Measurements from ENCODE around the gene TJP1. TPM values are rescaled to one million over a fixed set of nuclear protein-coding genes. Genes with fewer than 3 reads are reported as not detected.
"Not testable (repeated sequence)": the region's sequence is repeated elsewhere in the genome, so short reads cannot be mapped to it uniquely, and the experiment has no call there.

Gene TJP1
- total RNA-seq, 1 donor from 2014 or later = not detected

DNA sequence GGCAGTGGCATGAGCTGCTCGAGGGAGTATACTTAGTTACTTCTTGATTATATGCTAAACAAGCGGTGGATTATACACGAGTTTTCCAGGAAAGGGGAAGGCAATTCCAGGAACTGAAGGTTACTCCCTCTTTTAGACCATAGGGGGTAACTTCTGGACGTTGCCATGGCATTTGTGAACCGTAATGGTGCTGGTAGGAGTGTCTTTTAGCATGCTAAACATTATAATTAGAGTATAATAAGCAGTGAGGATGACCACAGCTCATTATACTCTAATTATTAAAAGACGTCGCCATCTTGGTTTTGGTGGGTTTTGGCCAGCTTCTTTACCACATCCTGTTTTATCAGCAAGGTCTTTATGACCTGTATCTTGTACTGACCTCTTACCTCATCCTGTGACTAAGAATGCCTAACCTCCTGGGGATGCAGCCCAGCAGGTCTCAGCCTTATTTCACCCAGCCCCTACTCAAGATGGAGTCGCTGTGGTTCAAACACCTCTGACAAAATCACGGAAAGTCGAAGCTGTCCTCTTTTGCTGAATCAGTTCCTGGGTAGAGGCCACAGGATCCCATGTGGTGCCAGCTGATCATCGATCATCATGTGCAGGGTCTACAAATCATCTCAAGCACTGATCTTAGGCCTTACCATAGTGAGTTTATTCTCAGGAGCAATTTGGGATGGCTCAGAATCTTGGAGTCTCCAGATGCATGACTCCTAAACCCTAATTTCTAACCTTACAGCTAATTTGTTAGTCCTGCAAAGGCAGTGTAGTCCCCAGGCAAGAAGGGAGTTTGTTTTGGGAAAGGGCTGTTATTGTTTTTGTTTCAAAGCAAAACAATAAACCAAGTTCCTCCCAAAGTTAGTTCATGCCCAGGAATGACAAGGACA, 149.1 kb downstream of the TJP1 start:
- no peaks in the 10 kb centered on the region for H3K36me3 Mint-ChIP-seq (ENCODE audit: low read depth)
- DNase-seq (ENCODE audit: low spot score) = no peak
- H3K27ac Mint-ChIP-seq = no peak overlapping the region
- no peaks in the 10 kb centered on the region for H3K9me3 Mint-ChIP-seq
- H3K27me3 Mint-ChIP-seq (ENCODE audit: insufficient read depth) = peaks cover 23% of the 10 kb centered on the region
- H3K4me3 Mint-ChIP-seq = no peak overlapping the region
- H3K4me1 Mint-ChIP-seq (ENCODE audit: low read depth) = no peaks in the 10 kb centered on the region
- intact Hi-C loops (cut with micrococcal nuclease) = no loop called here

- intact Hi-C loops (cut with micrococcal nuclease) = no loop called here
- H3K27ac Mint-ChIP-seq = no peak overlapping the region
- no peaks in the 10 kb centered on the region for H3K9me3 Mint-ChIP-seq
Measured at GRCh38 chr15:29672446-29672845, 149.8 kb downstream of the TJP1 start.

DNA sequence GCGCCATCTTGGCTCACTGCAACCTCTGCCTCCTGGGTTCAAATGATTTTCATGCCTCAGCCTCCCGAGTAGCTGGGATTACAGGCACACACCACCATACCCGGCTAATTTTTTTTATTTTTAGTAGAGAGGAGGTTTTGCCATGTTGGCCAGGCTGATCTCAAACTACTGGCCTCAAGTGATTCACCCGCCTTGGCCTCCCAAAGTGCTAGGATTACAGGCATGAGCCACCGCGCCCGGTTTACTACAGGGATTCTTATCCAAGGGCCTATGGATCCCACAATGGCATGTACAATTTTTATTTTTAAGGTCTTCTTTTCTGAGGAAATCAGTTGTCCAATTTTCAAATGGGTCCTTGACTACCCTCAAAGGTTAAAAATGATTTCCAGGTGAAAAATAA, 150.2 kb downstream of the TJP1 start:
- DNase-seq (ENCODE audit: low spot score); intact Hi-C loops (cut with micrococcal nuclease); H3K9me3 Mint-ChIP-seq; H3K4me3 Mint-ChIP-seq; H3K36me3 Mint-ChIP-seq (ENCODE audit: low read depth); H3K27ac Mint-ChIP-seq; H3K4me1 Mint-ChIP-seq (ENCODE audit: low read depth): not testable (repeated sequence)
- H3K27me3 Mint-ChIP-seq (ENCODE audit: insufficient read depth) = peaks cover 16% of the 10 kb centered on the region

More at GRCh38 chr15:29672446-29672845, 149.8 kb downstream of the TJP1 start:
- Mint-ChIP-seq H3K4me3 (no peak overlapping the region), H3K36me3 (ENCODE audit: low read depth) (no peaks in the 10 kb centered on the region), H3K4me1 (ENCODE audit: low read depth) (no peaks in the 10 kb centered on the region), H3K27me3 (ENCODE audit: insufficient read depth) (peaks cover 20% of the 10 kb centered on the region)
- no peak for DNase-seq (ENCODE audit: low spot score)

- Mint-ChIP-seq H3K4me3 (no peak overlapping the region), H3K9me3 (no peaks in the 10 kb centered on the region), H3K27ac (no peak overlapping the region), H3K4me1 (ENCODE audit: low read depth) (no peaks in the 10 kb centered on the region), H3K27me3 (ENCODE audit: insufficient read depth) (peaks cover 15% of the 10 kb centered on the region), H3K36me3 (ENCODE audit: low read depth) (no peaks in the 10 kb centered on the region)
- no peak for DNase-seq (ENCODE audit: low spot score)
- intact Hi-C loops (cut with micrococcal nuclease) = no loop called here
Measured at GRCh38 chr15:29670998-29671981, 151.0 kb downstream of the TJP1 start.

- no peak overlapping the region for H3K27ac Mint-ChIP-seq
- no peaks in the 10 kb centered on the region for H3K36me3 Mint-ChIP-seq (ENCODE audit: low read depth)
- H3K4me1 Mint-ChIP-seq (ENCODE audit: low read depth) = no peaks in the 10 kb centered on the region
- no peak overlapping the region for H3K4me3 Mint-ChIP-seq
- no peak for DNase-seq (ENCODE audit: low spot score)
- intact Hi-C loops (cut with micrococcal nuclease) = no loop called here
- peaks cover 11% of the 10 kb centered on the region for H3K27me3 Mint-ChIP-seq (ENCODE audit: insufficient read depth)
- H3K9me3 Mint-ChIP-seq = no peaks in the 10 kb centered on the region
Measured at GRCh38 chr15:29670266-29670665, 152.0 kb downstream of the TJP1 start.

- peaks cover 11% of the 10 kb centered on the region for H3K27me3 Mint-ChIP-seq (ENCODE audit: insufficient read depth)
- no peak overlapping the region for H3K4me3 Mint-ChIP-seq
- no peak overlapping the region for H3K27ac Mint-ChIP-seq
- intact Hi-C loops (cut with micrococcal nuclease) = no loop called here
- H3K9me3 Mint-ChIP-seq = no peaks in the 10 kb centered on the region
- no peaks in the 10 kb centered on the region for H3K4me1 Mint-ChIP-seq (ENCODE audit: low read depth)
- no peak for DNase-seq (ENCODE audit: low spot score)
- H3K36me3 Mint-ChIP-seq (ENCODE audit: low read depth) = no peaks in the 10 kb centered on the region
Measured at GRCh38 chr15:29669823-29670222, 152.4 kb downstream of the TJP1 start.

- Mint-ChIP-seq H3K27me3 (ENCODE audit: insufficient read depth) (peaks cover 3% of the 10 kb centered on the region), H3K4me3 (no peak overlapping the region), H3K36me3 (ENCODE audit: low read depth) (no peaks in the 10 kb centered on the region), H3K4me1 (ENCODE audit: low read depth) (no peaks in the 10 kb centered on the region), H3K27ac (no peak overlapping the region), H3K9me3 (no peaks in the 10 kb centered on the region)
- DNase-seq (ENCODE audit: low spot score) = no peak
- intact Hi-C loops (cut with micrococcal nuclease) = no loop called here
Measured at GRCh38 chr15:29668120-29668602, 154.1 kb downstream of the TJP1 start.

GRCh38 chr15:29666241-29666640, 156.0 kb downstream of the TJP1 start:
- no peaks in the 10 kb centered on the region for H3K9me3 Mint-ChIP-seq
- H3K4me3 Mint-ChIP-seq = no peak overlapping the region
- H3K4me1 Mint-ChIP-seq (ENCODE audit: low read depth) = no peaks in the 10 kb centered on the region
- no peaks in the 10 kb centered on the region for H3K36me3 Mint-ChIP-seq (ENCODE audit: low read depth)
- no peaks in the 10 kb centered on the region for H3K27me3 Mint-ChIP-seq (ENCODE audit: insufficient read depth)
- DNase-seq (ENCODE audit: low spot score) = no peak
- no peak overlapping the region for H3K27ac Mint-ChIP-seq
- intact Hi-C loops (cut with micrococcal nuclease) = no loop called here

DNA sequence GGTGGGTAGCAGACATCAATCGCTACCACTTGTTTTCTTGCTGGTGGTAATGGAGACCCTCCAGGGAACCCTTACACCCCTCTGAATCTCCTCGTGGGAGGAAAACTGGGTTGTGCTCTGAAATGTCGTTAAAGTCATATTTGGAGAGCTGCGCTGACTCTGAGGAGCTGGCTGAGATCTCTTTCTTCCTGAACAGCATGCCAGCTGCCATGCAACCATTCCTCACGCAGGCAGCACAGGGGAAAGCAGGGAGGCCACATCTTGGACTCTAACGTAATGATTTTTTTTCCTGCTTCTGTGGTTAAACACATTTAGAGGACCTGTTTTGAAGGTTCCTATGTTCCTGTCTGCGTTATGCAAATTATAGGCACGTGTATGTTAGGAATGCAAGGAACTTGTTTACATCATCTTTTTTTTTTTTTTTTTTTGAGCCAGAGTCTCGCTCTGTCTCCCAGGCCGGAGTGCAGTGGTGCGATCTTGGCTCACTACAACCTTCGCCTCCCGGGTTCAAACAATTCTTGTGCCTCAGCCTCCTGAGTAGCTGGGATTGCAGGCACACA, 156.7 kb downstream of the TJP1 start:
- intact Hi-C loops (cut with micrococcal nuclease) = no loop called here
- no peak overlapping the region for H3K27ac Mint-ChIP-seq
- no peaks in the 10 kb centered on the region for H3K27me3 Mint-ChIP-seq (ENCODE audit: insufficient read depth)
- no peak overlapping the region for H3K4me3 Mint-ChIP-seq
- no peak for DNase-seq (ENCODE audit: low spot score)
- H3K9me3 Mint-ChIP-seq = no peaks in the 10 kb centered on the region
- no peaks in the 10 kb centered on the region for H3K36me3 Mint-ChIP-seq (ENCODE audit: low read depth)
- H3K4me1 Mint-ChIP-seq (ENCODE audit: low read depth) = no peaks in the 10 kb centered on the region

DNA sequence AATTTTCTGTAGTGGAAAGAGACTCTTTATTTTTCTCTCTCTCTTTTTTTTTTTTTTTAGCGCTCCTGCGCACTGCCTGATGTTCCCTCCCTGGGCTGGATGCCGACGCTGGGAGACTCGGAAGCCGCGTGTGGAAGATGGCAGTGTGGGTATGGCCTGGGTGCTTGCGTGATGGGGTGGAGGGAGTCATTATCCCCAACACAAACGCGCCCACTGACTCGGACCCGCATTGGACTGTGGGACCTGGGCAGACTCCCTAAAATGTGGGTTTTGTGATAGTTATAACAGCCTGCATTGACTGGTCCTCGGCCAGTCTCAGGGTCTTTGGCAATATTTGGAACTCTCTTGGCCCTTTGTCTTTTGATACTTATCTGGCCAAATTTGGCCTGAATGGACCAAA, 157.9 kb downstream of the TJP1 start:
- Mint-ChIP-seq H3K4me3 (no peak overlapping the region), H3K27ac (no peak overlapping the region), H3K36me3 (ENCODE audit: low read depth) (no peaks in the 10 kb centered on the region), H3K9me3 (no peaks in the 10 kb centered on the region), H3K27me3 (ENCODE audit: insufficient read depth) (no peaks in the 10 kb centered on the region), H3K4me1 (ENCODE audit: low read depth) (no peaks in the 10 kb centered on the region)
- intact Hi-C loops (cut with micrococcal nuclease) = no loop called here
- no peak for DNase-seq (ENCODE audit: low spot score)

- H3K36me3 Mint-ChIP-seq (ENCODE audit: low read depth); DNase-seq (ENCODE audit: low spot score); H3K27me3 Mint-ChIP-seq (ENCODE audit: insufficient read depth); H3K4me1 Mint-ChIP-seq (ENCODE audit: low read depth); H3K27ac Mint-ChIP-seq; H3K4me3 Mint-ChIP-seq; intact Hi-C loops (cut with micrococcal nuclease): not testable (repeated sequence)
- peaks cover 16% of the 10 kb centered on the region for H3K9me3 Mint-ChIP-seq
Measured at GRCh38 chr15:29657476-29657817, 164.8 kb downstream of the TJP1 start.

DNA sequence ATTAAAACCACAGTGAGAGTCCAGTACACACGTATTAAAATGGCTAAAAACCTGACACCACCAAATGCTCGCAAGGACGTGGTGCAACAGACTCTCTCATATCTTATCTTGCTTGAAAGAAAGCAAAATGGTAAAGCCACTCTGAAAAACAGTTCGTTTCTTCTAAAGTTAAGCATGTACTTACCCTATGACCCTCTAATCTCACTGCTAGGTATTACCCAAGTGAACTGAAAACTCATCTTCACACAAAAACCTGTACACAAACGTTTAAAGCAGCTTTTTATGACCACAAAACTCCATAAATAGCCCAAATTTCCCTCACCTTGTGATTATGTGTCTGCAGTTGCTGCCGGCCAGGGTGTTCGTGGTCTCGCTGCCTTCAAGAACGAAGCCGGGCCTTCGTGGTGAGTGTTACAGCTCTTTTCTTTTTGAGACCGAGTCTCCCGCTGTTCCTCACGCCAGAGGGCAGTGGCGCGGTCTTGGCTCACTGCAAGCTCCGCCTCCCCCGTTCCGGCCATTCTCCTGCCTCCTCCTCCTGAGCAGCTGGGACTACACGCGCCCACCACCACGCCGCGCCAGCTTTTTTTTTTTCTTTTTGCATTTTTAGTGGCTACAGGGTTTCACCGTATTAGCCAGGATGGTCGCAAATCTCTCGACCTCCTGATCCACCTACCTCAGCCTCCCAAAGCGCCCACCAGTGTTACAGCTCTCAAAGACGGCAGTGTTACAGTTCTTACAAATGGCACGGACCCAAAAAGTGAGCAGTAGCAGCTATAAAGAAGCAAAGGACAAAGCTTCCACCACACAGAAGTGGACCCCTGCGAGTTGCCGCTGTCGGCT, 165.4 kb downstream of the TJP1 start:
- Mint-ChIP-seq H3K36me3 (ENCODE audit: low read depth) (no peaks in the 10 kb centered on the region), H3K27me3 (ENCODE audit: insufficient read depth) (no peaks in the 10 kb centered on the region), H3K27ac (no peak overlapping the region), H3K9me3 (peaks cover 16% of the 10 kb centered on the region), H3K4me1 (ENCODE audit: low read depth) (no peaks in the 10 kb centered on the region), H3K4me3 (no peak overlapping the region)
- intact Hi-C loops (cut with micrococcal nuclease) = no loop called here
- DNase-seq (ENCODE audit: low spot score) = no peak
